GM06990 (cell line): ENCODE results near the gene DRD5.

Experiments used
- DNase-seq: peaks from one replicate; pipeline ENCODE4 v3.0.0-alpha.2; 2011; ENCODE audit not compliant: insufficient read length; ENCODE audit errors: extremely low read depth
- H3K27me3 ChIP-seq: replicated peaks from 2 replicates; pipeline ENCODE4 v1.6.0; 2011; ENCODE audit warnings: low read length; ENCODE audit not compliant: control insufficient read depth, insufficient read depth
- H3K36me3 ChIP-seq: 2 replicates; pipeline ENCODE4 v1.5.1; 2011; ENCODE audit warnings: low read length; ENCODE audit not compliant: control insufficient read depth, insufficient read depth
- H3K4me3 ChIP-seq: replicated peaks from 2 replicates; pipeline ENCODE4 v1.5.1; 2011; ENCODE audit warnings: low read depth, mild to moderate bottlenecking, control low read depth, low read length
- TF ChIP-seq, protein P1 (sequence below): IDR thresholded peaks from 2 replicates; pipeline ENCODE4 v1.5.1; 2011; ENCODE audit warnings: low read length, control low read depth, mild to moderate bottlenecking, inconsistent platforms; ENCODE audit not compliant: insufficient read depth, poor library complexity, severe bottlenecking

The DRD5 gene

DNA sequence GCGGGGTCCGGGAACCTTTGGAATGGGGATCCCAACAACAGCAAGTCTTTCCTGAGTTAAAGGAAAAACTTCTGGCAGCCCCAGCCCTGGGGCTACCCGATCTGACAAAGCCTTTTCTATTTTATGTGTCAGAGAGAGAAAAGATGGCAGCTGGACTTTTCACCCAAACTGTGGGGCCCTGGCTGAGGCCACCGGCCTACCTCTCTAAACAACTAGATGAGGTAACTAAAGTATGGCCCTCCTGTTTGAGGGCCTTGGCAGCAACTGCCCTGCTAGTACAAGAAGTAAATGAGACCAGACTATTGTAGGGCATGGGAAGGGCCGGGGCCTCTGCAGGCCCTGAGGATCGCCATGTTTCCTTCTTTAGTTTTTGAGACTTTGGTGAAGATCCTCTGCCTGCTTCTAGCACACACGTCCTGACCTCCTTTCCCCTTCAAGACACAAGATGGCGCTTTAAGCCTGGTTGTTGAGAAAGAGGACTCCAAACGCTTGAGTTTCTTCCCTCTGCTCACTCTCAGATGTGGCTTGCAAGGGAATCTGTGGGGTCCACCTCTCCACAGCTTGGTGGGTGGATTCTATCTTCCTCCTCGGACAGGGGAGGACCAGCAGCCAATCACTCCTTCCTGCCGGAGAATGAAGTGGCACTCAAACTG, 18.5 kb upstream of the DRD5 start:
- Histone ChIP-seq H3K27me3 (no peaks in the 10 kb centered on the region), H3K36me3 (no peaks in the 10 kb centered on the region), H3K4me3 (no peak overlapping the region)
- TF ChIP-seq, protein P1, sequence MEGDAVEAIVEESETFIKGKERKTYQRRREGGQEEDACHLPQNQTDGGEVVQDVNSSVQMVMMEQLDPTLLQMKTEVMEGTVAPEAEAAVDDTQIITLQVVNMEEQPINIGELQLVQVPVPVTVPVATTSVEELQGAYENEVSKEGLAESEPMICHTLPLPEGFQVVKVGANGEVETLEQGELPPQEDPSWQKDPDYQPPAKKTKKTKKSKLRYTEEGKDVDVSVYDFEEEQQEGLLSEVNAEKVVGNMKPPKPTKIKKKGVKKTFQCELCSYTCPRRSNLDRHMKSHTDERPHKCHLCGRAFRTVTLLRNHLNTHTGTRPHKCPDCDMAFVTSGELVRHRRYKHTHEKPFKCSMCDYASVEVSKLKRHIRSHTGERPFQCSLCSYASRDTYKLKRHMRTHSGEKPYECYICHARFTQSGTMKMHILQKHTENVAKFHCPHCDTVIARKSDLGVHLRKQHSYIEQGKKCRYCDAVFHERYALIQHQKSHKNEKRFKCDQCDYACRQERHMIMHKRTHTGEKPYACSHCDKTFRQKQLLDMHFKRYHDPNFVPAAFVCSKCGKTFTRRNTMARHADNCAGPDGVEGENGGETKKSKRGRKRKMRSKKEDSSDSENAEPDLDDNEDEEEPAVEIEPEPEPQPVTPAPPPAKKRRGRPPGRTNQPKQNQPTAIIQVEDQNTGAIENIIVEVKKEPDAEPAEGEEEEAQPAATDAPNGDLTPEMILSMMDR = peak; percentile 64
- DNase-seq = peak; percentile 34

- Histone ChIP-seq H3K4me3 (no peak overlapping the region), H3K27me3 (no peaks in the 10 kb centered on the region), H3K36me3 (no peaks in the 10 kb centered on the region)
- DNase-seq = no peak
- TF ChIP-seq, protein P1 = no peak
Observed at GRCh38 chr4:9764155-9764696, 17.2 kb upstream of the DRD5 start.

- no peak overlapping the region for H3K4me3 ChIP-seq
- DNase-seq = peak; percentile 31
- H3K27me3 ChIP-seq = no peaks in the 10 kb centered on the region
- H3K36me3 ChIP-seq = no peaks in the 10 kb centered on the region
- TF ChIP-seq, protein P1 = peak; percentile 65
Observed at GRCh38 chr4:9765091-9765490, 16.3 kb upstream of the DRD5 start.

DNA sequence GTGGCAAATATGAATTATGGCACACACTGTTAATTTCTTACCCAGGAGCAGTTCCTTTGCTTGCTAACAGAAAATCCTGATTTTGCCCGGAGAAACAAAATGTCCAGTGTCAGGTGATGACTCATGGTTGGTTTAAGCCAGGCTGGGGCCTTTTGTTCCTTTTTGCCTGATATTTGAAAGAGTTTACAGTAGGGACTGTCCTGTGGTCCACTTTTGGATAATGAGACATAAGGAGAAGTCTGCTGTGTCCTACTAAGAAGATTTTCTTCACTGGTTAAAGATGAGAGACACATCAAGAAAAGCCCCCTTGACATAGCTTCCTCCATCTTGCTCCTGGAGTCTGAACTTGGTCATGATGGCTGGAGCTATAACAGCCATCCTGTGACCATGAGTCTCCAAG, 12.1 kb upstream of the DRD5 start:
- Histone ChIP-seq H3K27me3 (no peaks in the 10 kb centered on the region), H3K4me3 (no peak overlapping the region), H3K36me3 (no peaks in the 10 kb centered on the region)
- no peak for DNase-seq
- TF ChIP-seq, protein P1 = no peak

GRCh38 chr4:9771034-9771433, 10.4 kb upstream of the DRD5 start:
- Histone ChIP-seq H3K36me3 (no peaks in the 10 kb centered on the region), H3K4me3 (no peak overlapping the region), H3K27me3 (0 out of 2 replicates have a peak, but pooled peaks cover 1% of the 10 kb centered on the region)
- DNase-seq = no peak
- TF ChIP-seq, protein P1 = no peak

- TF ChIP-seq, protein P1 = no peak
- DNase-seq = no peak
- Histone ChIP-seq H3K36me3 (no peaks in the 10 kb centered on the region), H3K27me3 (0 out of 2 replicates have a peak, but pooled peaks cover 1% of the 10 kb centered on the region), H3K4me3 (no peak overlapping the region)
Observed at GRCh38 chr4:9773471-9773870, 8.0 kb upstream of the DRD5 start.
